WTC11 (cell line): ENCODE data around the gene HOXC5. TPM values are rescaled to one million over a fixed set of nuclear protein-coding genes. Genes with fewer than 3 reads are reported as not detected.

Experiments used
- ATAC-seq: fragments of 200-7000 bp; cut with Tn5 transposase; 2 replicates; pipeline ENCODE4 v1.10.0; 2021; ENCODE audit warnings: mild to moderate bottlenecking, moderate library complexity
- Bru-seq: library from RNA; stranded (reverse); fragments of 400-500 nt; gene quantifications from one replicate; lab custom pipeline; 2021; lab: Mats Ljungman, UMichigan
- CTCF ChIA-PET: fragments of 300-600 bp; sonication (Branson Sonifier 250); formaldehyde crosslinking; loops from one replicate; lab custom pipeline; 2021; ENCODE audit warnings: antibody characterized with exemption; lab: Charles Lee
- POLR2A ChIA-PET: fragments of 350-600 bp; sonication (Branson Sonifier 250); formaldehyde crosslinking; loops from one replicate; lab custom pipeline; 2021; ENCODE audit warnings: antibody characterized with exemption; lab: Charles Lee
- DNase-seq: peaks from one replicate; pipeline ENCODE4 v3.0.0; 2021; ENCODE audit warnings: low spot score
- H3K27ac Mint-ChIP-seq: 2 replicates; pipeline ENCODE4 v1.8.0; 2021; ENCODE audit warnings: mixed read lengths
- H3K27me3 Mint-ChIP-seq: 2 replicates; pipeline ENCODE4 v1.8.0; 2021; ENCODE audit warnings: low read depth, mild to moderate bottlenecking, moderate library complexity, mixed read lengths
- H3K36me3 Mint-ChIP-seq: 2 replicates; pipeline ENCODE4 v1.8.0; 2021; ENCODE audit warnings: mixed read lengths
- H3K4me1 Mint-ChIP-seq: 2 replicates; pipeline ENCODE4 v1.8.0; 2022; ENCODE audit warnings: mixed read lengths
- H3K4me3 Mint-ChIP-seq: 2 replicates; pipeline ENCODE4 v1.8.0; 2021; ENCODE audit warnings: mild to moderate bottlenecking, moderate library complexity, mixed read lengths
- H3K9me3 Mint-ChIP-seq: 2 replicates; pipeline ENCODE4 v1.8.0; 2021; ENCODE audit warnings: mixed read lengths
- AFF4 ChIP-seq: sonication (generic); formaldehyde crosslinking; IDR thresholded peaks from 2 replicates; pipeline ENCODE4 v1.8.1; 2023; ENCODE audit warnings: mild to moderate bottlenecking, missing genetic modification reagents, borderline replicate concordance
- AR ChIP-seq: fragments of 250-450 bp; sonication (Bioruptor Pico); IDR thresholded peaks from 2 replicates; pipeline ENCODE4 v1.9.0; 2021; ENCODE audit warnings: mild to moderate bottlenecking
- CREB1 ChIP-seq: sonication (generic); formaldehyde crosslinking; IDR thresholded peaks from 2 replicates; pipeline ENCODE4 v1.8.0; 2023; ENCODE audit warnings: mild to moderate bottlenecking, missing genetic modification reagents
- CTCF ChIP-seq: fragments of 200-600 bp; IDR thresholded peaks from 2 replicates; pipeline ENCODE4 v1.8.0; 2022; ENCODE audit warnings: antibody characterized with exemption
- ETV6 ChIP-seq: sonication (generic); formaldehyde crosslinking; IDR thresholded peaks from 2 replicates; pipeline ENCODE4 v1.8.1; 2022; ENCODE audit warnings: mild to moderate bottlenecking, missing genetic modification reagents
- FOXJ3 ChIP-seq: sonication (generic); formaldehyde crosslinking; IDR thresholded peaks from 2 replicates; pipeline ENCODE4 v1.9.0; 2021; ENCODE audit warnings: missing genetic modification reagents, mild to moderate bottlenecking, borderline replicate concordance
- GRHL2 ChIP-seq: fragments of 250-450 bp; sonication (Bioruptor Pico); IDR thresholded peaks from 2 replicates; pipeline ENCODE4 v1.8.0; 2022; ENCODE audit warnings: mild to moderate bottlenecking, moderate library complexity; ENCODE audit not compliant: insufficient replicate concordance, severe bottlenecking
- HMGA2 ChIP-seq: fragments of 250-450 bp; sonication (Bioruptor Pico); IDR thresholded peaks from 2 replicates; pipeline ENCODE4 v1.4.0; 2021; ENCODE audit warnings: mild to moderate bottlenecking, moderate library complexity
- MYBL2 ChIP-seq: sonication (generic); formaldehyde crosslinking; IDR thresholded peaks from 2 replicates; pipeline ENCODE4 v1.8.1; 2023; ENCODE audit warnings: mild to moderate bottlenecking, moderate library complexity, missing genetic modification reagents
- OVOL2 ChIP-seq: fragments of 250-450 bp; sonication (Bioruptor Pico); IDR thresholded peaks from 2 replicates; pipeline ENCODE4 v1.9.0; 2021; ENCODE audit warnings: mild to moderate bottlenecking, borderline replicate concordance
- PRDM15 ChIP-seq: sonication (generic); formaldehyde crosslinking; IDR thresholded peaks from 2 replicates; pipeline ENCODE4 v1.8.0; 2022; ENCODE audit warnings: missing genetic modification reagents
- SOX15 ChIP-seq: fragments of 250-450 bp; sonication (Bioruptor Pico); IDR thresholded peaks from 2 replicates; pipeline ENCODE4 v1.9.0; 2021; ENCODE audit warnings: mild to moderate bottlenecking
- USF1 ChIP-seq: sonication (generic); formaldehyde crosslinking; IDR thresholded peaks from 2 replicates; pipeline ENCODE4 v1.8.0; 2022; ENCODE audit warnings: mild to moderate bottlenecking, missing genetic modification reagents
- USF2 ChIP-seq: sonication (generic); formaldehyde crosslinking; IDR thresholded peaks from 2 replicates; pipeline ENCODE4 v1.8.1; 2023; ENCODE audit warnings: mild to moderate bottlenecking, missing genetic modification reagents, moderate library complexity
- ZNF232 ChIP-seq: sonication (generic); formaldehyde crosslinking; IDR thresholded peaks from 2 replicates; pipeline ENCODE4 v1.8.0; 2022; ENCODE audit warnings: mild to moderate bottlenecking, missing genetic modification reagents
- ZNF425 ChIP-seq: fragments of 250-450 bp; sonication (Bioruptor Pico); conservative IDR thresholded peaks from 2 replicates; pipeline ENCODE4 v1.9.0; 2021; ENCODE audit warnings: mild to moderate bottlenecking
- long read RNA-seq, 3 experiments: library from RNA in 1 of 3; library from capped mRNA in 1 of 3; library from polyadenylated mRNA in 1 of 3; unstranded in 2 of 3; stranded (forward) in 1 of 3; transcript quantifications; one replicate each; pipeline ENCODE4 v2.0.0, GENCODE V29; 2021
- total RNA-seq: library from RNA; stranded (reverse); gene quantifications from 3 replicates; pipeline ENCODE4 v1.2.3, GENCODE V29; 2021

The HOXC5 gene
- total RNA-seq (not detected in 3 replicates), Bru-seq, nascent RNA (not detected)
- long read RNA-seq, experiment 1 = 0 reads
- long read RNA-seq, experiment 2 = 0 reads
- long read RNA-seq, experiment 3 = 0 reads

GRCh38 chr12:54032627-54033100 is at the start of gene HOXC5:
Gene HOXC5 (plus strand): TSS chr12:54033050. CDS start chr12:54033123, 73 bp downstream.
- peak within 1 kb of the TSS; percentile 47 for H3K4me3 Mint-ChIP-seq
- POLR2A ChIA-PET = interaction anchor here (0.7 to 0.9 kb wide), 5 partner anchors 15 to 305 kb away, joined by 3 to 7 read pairs (median 4); no protein-coding TSS in a partner anchor
- CTCF ChIA-PET = interaction anchor here (0.5 to 8.1 kb wide), 59 partner anchors 8 to 347 kb away, joined by 3 to 149 read pairs (median 6); partner anchors contain the start of genes HOXC10, HOXC13, HOXC4 and HOXC8
- DNase-seq (peak; percentile 86), ATAC-seq (peak; percentile 13)
- H3K9me3 Mint-ChIP-seq = no peaks in the 10 kb centered on the region
- peaks cover 99% of the 10 kb centered on the region for H3K27me3 Mint-ChIP-seq
- TF ChIP-seq ZNF425 (CRISPR knock-in tag) (no peak), AFF4 (no peak), USF1 (CRISPR knock-in tag) (peak; percentile 53; the same call in 1 of the 2 replicates), USF2 (peak; percentile 50; the same call in 1 of the 2 replicates), CTCF (peak; percentile 99)
- H3K27ac Mint-ChIP-seq = no peak within 1 kb of the TSS
- H3K36me3 Mint-ChIP-seq = no peaks in the 10 kb centered on the region
- peaks cover 36% of the 10 kb centered on the region for H3K4me1 Mint-ChIP-seq

- no peak for ATAC-seq
- Mint-ChIP-seq H3K9me3 (no peaks in the 10 kb centered on the region), H3K36me3 (no peaks in the 10 kb centered on the region), H3K27me3 (peaks cover 100% of the 10 kb centered on the region), H3K4me3 (no peak overlapping the region), H3K27ac (no peak overlapping the region), H3K4me1 (peaks cover 26% of the 10 kb centered on the region)
- CTCF ChIA-PET = interaction anchor here (0.6 to 3.1 kb wide), 6 partner anchors 14 to 224 kb away, joined by 3 to 43 read pairs (median 15); partner anchors contain the start of genes HOXC5 and HOXC8
- POLR2A ChIA-PET = no interaction called here
- DNase-seq = no peak
- TF ChIP-seq CREB1 (CRISPR knock-in tag) (no peak), FOXJ3 (no peak), SOX15 (CRISPR knock-in tag) (no peak; the same call in 1 of the 2 replicates), USF1 (CRISPR knock-in tag) (no peak), ETV6 (CRISPR knock-in tag) (no peak), PRDM15 (no peak), MYBL2 (CRISPR knock-in tag) (no peak), GRHL2 (CRISPR knock-in tag) (no peak), HMGA2 (CRISPR knock-in tag) (no peak), AR (CRISPR knock-in tag) (no peak), ZNF232 (CRISPR knock-in tag) (no peak), OVOL2 (CRISPR knock-in tag) (no peak)
Observed at GRCh38 chr12:53983568-53983949, 49.3 kb upstream of the HOXC5 start.
